ENCODE measurements around the gene TRPM8.

GRCh38 chr2:233901367-233901766 is 15.8 kb upstream of the TRPM8 start:
- TF ChIP-seq CTCF (IDR thresholded peaks at IDR 0.05) (no peak), REST (IDR thresholded peaks at IDR 0.05; ENCODE audit: insufficient read depth in 1 of 2, low read depth in 2 of 2, low read length in 1 of 2) (no peak), SIN3A (IDR thresholded peaks at IDR 0.05; ENCODE audit: borderline replicate concordance, insufficient read depth, low read depth, low read length) (no peak), TCF7L2 (IDR thresholded peaks at IDR 0.05; ENCODE audit: low read depth, low read length) (no peak), POLR2AphosphoS5 (IDR thresholded peaks at IDR 0.05; ENCODE audit: low read depth, low read length) (no peak)

Data from Panc1 (cell line).